ENCODE results near the gene SORCS2.

- no peak for TF ChIP-seq ELF4 (IDR thresholded peaks at IDR 0.05)
- TF ChIP-seq ZNF384 (IDR thresholded peaks at IDR 0.05), result no peak
- no peak for TF ChIP-seq NFRKB (IDR thresholded peaks at IDR 0.05)
- no peak for TF ChIP-seq FOXA1 (IDR thresholded peaks at IDR 0.05)
- no peak for TF ChIP-seq SP1 (IDR thresholded peaks at IDR 0.05)
- no peak for TF ChIP-seq SUZ12 (IDR thresholded peaks at IDR 0.05)
- TF ChIP-seq FOXM1 (IDR thresholded peaks at IDR 0.05; ENCODE audit: borderline replicate concordance), result no peak
- no peak for TF ChIP-seq TARDBP (IDR thresholded peaks at IDR 0.05)
Measured at GRCh38 chr4:7780751-7781348, 588.5 kb downstream of the SORCS2 start.
